Cardiac muscle cell (in vitro differentiated cells and primary cell): Measurements from ENCODE around the gene KDM8. TPM values are rescaled to one million over a fixed set of nuclear protein-coding genes. Genes with fewer than 3 reads are reported as not detected.
"Not testable (repeated sequence)": the region's sequence is repeated elsewhere in the genome, so short reads cannot be mapped to it uniquely, and the experiment has no call there.

Source experiments
- DNase-seq, 2 donors: peaks; one replicate each; pipeline versions ENCODE4 v3.0.0 to v3.0.0-alpha.2; 2010 to 2017; ENCODE audit warnings: low read depth in 1 of 2, low spot score in 1 of 2
- H3K27ac ChIP-seq: fragments of 200-600 bp; sonication (generic); 2 replicates; pipeline ENCODE4 v1.5.1; 2016
- H3K27me3 ChIP-seq: fragments of 200-600 bp; sonication (generic); 2 replicates; pipeline ENCODE4 v1.6.0; 2016; ENCODE audit warnings: control low read depth
- H3K36me3 ChIP-seq: fragments of 200-600 bp; sonication (generic); 2 replicates; pipeline ENCODE4 v1.5.1; 2016; ENCODE audit warnings: control low read depth
- H3K4me1 ChIP-seq: fragments of 200-600 bp; sonication (generic); 2 replicates; pipeline ENCODE4 v1.8.1; 2017; ENCODE audit warnings: low read depth, mild to moderate bottlenecking, mixed run types
- H3K4me3 ChIP-seq: fragments of 200-600 bp; sonication (generic); 2 replicates; pipeline ENCODE4 v1.5.1; 2016; ENCODE audit warnings: mild to moderate bottlenecking
- H3K9me3 ChIP-seq: fragments of 200-600 bp; sonication (generic); 2 replicates; pipeline ENCODE4 v1.5.1; 2017; ENCODE audit warnings: low read depth, mild to moderate bottlenecking, control low read depth
- CTCF ChIP-seq: IDR thresholded peaks from 2 replicates; pipeline ENCODE4 v1.5.1; 2012; ENCODE audit warnings: low read depth, mild to moderate bottlenecking, low read length
- polyA plus RNA-seq: library from polyadenylated mRNA; unstranded; fragments of >200 nt; fragmentation: Nextera tagmentation; extraction: Ambion mirVana; gene quantifications from 2 replicates; pipeline ENCODE4 v1.2.1, GENCODE V29; 2016
- total RNA-seq: library from RNA; depleted of rRNA; stranded (reverse); fragments of >200 nt; gene quantifications from 2 replicates; pipeline ENCODE4 v1.2.3, GENCODE V29; 2016

The KDM8 gene
- total and polyA plus RNA-seq, 2 experiments from 2014 or later, result 8.5 to 10.5 TPM

GRCh38 chr16:27199235-27199586 lies 4.1 kb upstream of the KDM8 start:
- Histone ChIP-seq H3K36me3 (no peaks in the 10 kb centered on the region), H3K27me3 (no peaks in the 10 kb centered on the region), H3K4me1 (no peaks in the 10 kb centered on the region), H3K9me3 (no peaks in the 10 kb centered on the region), H3K27ac (no peak overlapping the region), H3K4me3 (no peak overlapping the region)
- no peak for TF ChIP-seq CTCF
- DNase-seq, result no peak

- peaks cover 5% of the 10 kb centered on the region for H3K4me1 ChIP-seq
- TF ChIP-seq CTCF, result no peak
- DNase-seq, result no peak
- no peaks in the 10 kb centered on the region for H3K36me3 ChIP-seq
- H3K27me3 ChIP-seq, result no peaks in the 10 kb centered on the region
- H3K4me3 ChIP-seq, result no peak overlapping the region
- H3K9me3 ChIP-seq, result no peaks in the 10 kb centered on the region
- H3K27ac ChIP-seq, result no peak overlapping the region
Observed at GRCh38 chr16:27199736-27200135, 3.6 kb upstream of the KDM8 start.

GRCh38 chr16:27200914-27201313 lies 2.4 kb upstream of the KDM8 start:
- not testable (repeated sequence) for H3K9me3 ChIP-seq, H3K27ac ChIP-seq, H3K4me3 ChIP-seq, H3K36me3 ChIP-seq, H3K27me3 ChIP-seq, H3K4me1 ChIP-seq, DNase-seq

GRCh38 chr16:27202923-27203506 lies 311 bp upstream of the KDM8 start:
- Histone ChIP-seq H3K27ac (peak overlapping the region; percentile 99), H3K27me3 (no peaks in the 10 kb centered on the region), H3K36me3 (no peaks in the 10 kb centered on the region), H3K4me3 (peak overlapping the region; percentile 62), H3K4me1 (peaks cover 9% of the 10 kb centered on the region), H3K9me3 (no peaks in the 10 kb centered on the region)
- DNase-seq, result peak; percentile 93 to 95
- TF ChIP-seq CTCF, result no peak

- Histone ChIP-seq H3K4me1 (peaks cover 9% of the 10 kb centered on the region), H3K27ac (peak overlapping the region; percentile 99), H3K36me3 (no peaks in the 10 kb centered on the region), H3K9me3 (no peaks in the 10 kb centered on the region), H3K4me3 (peak overlapping the region; percentile 44), H3K27me3 (no peaks in the 10 kb centered on the region)
- DNase-seq, result no peak
- TF ChIP-seq CTCF, result no peak
Observed at GRCh38 chr16:27204312-27204915, 1.1 kb downstream of the KDM8 start.

- Histone ChIP-seq H3K4me3 (no peak overlapping the region), H3K9me3 (no peaks in the 10 kb centered on the region), H3K4me1 (peaks cover 9% of the 10 kb centered on the region), H3K36me3 (peaks cover 3% of the 10 kb centered on the region), H3K27ac (peak overlapping the region; percentile 99), H3K27me3 (no peaks in the 10 kb centered on the region)
- no peak for DNase-seq
- TF ChIP-seq CTCF, result no peak
Observed at GRCh38 chr16:27205423-27206065, 2.2 kb downstream of the KDM8 start.

- not testable (repeated sequence) for DNase-seq, H3K4me1 ChIP-seq, H3K36me3 ChIP-seq, H3K9me3 ChIP-seq, H3K27me3 ChIP-seq, H3K27ac ChIP-seq, H3K4me3 ChIP-seq
Observed at GRCh38 chr16:27207121-27207520, 3.8 kb downstream of the KDM8 start.
